Measurements from ENCODE around the gene NEURL3.

NEURL3 gene

DNA sequence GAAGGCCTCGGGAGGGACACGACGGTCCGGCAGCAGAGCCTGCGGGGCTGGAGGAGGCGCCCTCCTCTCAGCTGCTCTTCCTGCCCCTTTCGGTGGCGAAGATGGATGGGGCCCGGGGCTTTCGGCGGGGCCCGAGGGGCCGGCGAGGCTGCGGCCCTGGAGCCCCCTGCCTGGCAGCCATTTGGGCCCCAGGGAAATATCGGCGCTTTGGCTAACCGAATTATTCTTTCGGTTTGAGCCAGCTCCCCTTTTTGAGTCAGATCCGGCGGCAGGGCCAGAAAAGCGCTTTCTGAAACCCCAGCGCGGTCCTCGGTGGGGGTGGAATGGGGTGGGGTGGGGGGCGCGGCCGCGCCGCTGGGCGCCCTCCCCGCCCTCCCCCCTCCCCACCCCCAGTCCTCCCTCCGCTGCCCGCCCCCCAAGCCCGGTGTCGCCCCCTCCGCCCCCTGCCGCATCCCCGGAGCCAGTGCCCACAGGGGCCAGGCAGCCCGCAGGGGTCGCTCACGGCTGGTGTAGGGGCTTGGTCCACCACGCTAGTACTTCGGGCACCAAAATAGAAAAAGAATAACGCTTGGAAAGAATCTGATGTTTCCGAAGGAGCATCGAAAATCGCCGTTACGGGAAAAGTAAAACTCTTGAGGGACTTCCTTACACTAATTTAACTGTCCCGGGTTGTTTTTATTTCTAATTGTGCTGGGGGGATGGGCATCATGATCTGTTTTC is 22.3 kb upstream of the NEURL3 start:
- no peak for DNase-seq

DNA sequence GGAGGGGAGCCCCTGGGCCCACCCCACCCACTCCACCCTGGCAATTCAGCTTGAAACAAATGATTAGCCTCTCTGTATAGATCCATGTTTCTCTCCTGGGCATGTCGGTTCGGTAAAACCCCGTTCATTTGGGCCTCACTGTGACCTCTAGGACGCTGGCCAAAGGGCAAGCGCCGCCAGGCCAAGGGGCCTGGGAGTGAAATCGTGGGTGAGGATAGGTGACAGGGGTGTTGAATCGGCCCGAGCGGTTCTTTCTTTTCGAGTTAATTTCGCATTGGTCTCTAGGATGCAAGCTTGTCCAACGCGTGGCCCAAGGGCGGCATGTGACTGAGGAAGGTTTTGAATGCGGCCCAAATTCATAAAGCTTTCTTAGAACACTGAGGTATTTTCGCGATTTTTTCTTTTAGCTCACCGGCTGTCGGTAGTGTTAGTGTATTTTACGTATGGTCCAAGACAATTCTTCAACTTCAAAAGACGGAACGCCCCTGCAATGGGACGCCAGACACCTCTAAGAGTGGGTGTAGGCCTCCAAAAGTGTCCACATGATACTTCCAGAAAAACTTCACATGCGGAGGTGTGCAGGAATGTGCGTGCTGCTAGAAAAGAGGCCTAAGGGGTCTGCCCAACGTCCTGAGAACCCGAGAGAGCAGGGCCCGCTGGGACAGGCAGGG is 21.6 kb upstream of the NEURL3 start:
- no peak for DNase-seq

DNA sequence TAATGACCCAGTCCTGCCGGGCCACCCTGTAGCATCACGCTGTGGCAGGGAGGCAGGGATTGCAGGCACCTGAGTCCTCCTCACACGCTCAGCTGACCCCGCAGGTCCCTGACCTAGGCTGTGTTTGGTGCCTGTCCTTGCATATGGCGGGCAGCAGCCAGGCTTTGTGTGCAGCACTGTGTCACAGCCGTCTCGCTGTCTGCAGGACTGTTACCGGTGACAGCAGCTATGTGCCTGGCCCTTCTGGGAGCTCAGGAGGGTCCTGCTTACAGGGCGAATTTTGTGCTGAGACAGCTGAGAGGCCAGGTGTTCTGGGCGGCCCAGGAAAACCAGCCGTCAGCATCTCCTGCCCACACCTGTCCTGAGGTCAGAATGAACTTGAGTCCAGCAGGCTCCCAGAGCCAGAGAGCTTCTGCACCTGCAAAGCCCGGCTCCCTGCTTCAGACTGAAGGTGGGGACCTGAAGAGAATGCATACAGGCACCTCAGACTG is 21.0 kb upstream of the NEURL3 start:
- no peak for DNase-seq

DNA sequence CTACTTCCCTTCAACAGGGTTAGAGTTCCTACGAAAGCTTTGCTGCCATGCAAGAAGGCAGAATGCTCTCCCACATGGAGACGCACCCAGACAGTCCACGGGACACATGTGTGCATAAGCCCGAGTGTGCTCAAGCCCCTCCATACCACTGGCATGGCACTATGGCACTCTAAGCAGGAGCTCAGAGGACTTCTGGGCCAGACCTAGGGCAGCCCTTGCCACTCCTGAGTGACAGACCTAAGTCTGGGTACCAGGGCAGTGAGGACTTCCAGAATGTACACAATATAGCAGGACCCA is 20.0 kb upstream of the NEURL3 start:
- DNase-seq = no peak

GRCh38 chr2:96524482-96525210 is 19.5 kb upstream of the NEURL3 start:
- no peak for DNase-seq

DNA sequence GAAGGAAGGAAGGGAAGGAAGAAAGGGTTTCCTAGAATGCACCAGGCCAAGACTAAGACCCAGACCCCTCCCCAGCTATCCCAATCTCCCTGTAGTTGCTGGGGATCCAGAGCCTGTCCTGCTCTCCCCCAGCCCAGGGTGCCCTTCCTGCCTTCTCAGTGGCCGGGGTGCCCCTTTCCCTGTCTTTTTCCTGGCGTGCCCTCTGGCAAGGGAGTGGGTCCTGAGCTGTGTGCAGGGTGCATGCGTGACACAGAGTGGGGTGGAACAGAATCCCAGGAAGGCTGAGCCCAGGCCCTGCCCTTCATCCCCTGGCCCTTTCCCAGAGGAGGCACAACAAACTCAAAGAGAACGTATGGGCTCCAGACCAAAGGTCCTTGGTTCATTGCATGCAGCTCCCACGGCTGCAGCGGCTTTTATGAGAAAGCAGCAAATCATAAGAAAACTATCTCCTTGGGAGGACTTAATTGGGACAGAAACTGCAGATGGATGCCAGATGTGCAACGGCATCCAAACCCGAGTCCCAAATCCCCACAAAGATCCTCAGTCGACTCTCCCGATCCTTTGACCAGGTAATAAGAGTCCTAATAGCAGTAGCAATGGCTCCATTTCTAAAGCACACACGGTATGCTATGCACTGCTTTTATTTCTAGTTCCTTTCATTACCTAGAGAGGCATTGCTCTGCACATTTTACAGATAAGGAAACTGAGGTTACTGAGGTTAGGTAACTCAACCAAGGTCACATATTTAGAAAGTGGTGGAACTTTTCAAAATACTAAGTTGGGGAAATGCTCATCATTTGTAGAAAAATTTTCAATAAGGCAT is 18.7 kb upstream of the NEURL3 start:
- no peak for DNase-seq

- DNase-seq = no peak
Measured at GRCh38 chr2:96522304-96523203, 17.4 kb upstream of the NEURL3 start.

DNA sequence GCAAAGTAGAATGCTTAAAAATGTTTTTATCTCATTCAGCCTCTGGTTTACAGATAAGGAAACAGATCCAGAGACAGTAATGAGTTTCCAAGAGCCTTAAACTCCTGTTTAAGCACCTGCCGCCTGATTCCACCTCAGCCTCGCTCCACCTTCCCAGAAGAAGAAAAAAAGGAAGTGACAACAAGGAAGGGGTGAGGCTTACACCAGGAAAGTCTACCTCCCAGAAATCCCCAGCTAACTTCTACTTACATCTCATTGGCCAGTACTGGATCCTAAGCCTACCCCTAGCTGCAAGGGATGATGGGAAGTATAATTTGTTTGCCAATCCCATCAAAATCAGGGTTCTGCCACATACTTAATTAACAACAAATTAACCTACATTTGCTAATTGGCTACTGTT is 16.1 kb upstream of the NEURL3 start:
- DNase-seq = no peak

DNA sequence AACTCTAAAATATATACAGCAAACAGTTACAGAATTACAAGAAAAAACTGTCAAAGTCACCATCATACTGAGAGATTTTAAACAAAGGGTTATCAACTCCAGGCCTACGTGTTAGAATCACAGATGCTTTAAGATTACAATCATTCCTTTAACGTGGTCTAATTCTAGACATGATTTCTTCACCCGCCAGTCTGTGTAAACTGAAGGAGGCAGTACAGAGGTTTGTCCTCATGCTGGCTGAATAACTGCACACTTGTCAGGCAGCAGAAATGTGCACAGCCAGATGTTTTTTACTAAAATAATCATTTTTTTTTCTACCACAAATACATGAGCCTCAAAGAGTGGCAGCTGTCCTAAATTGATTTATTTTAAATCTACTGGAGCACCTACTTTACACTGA is 15.5 kb upstream of the NEURL3 start:
- no peak for DNase-seq

DNA sequence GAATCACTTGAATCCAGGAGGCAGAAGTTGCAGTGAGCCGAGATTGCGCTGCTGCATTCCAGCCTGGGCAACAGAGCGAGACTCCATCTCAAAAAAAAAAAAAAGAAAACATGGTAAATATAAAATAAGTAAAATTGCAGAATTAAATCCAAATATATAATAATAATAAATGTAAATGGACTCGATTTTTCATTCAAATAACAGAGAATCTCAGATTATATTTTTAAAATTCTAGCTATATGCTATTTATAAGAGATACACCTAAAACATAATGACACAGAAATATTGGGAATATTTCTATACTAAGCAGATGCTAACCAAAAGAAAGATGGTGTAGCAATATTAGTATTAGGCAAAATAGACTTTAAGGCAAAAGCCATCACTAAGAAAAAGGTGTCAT is 15.1 kb upstream of the NEURL3 start:
- DNase-seq = no peak

DNA sequence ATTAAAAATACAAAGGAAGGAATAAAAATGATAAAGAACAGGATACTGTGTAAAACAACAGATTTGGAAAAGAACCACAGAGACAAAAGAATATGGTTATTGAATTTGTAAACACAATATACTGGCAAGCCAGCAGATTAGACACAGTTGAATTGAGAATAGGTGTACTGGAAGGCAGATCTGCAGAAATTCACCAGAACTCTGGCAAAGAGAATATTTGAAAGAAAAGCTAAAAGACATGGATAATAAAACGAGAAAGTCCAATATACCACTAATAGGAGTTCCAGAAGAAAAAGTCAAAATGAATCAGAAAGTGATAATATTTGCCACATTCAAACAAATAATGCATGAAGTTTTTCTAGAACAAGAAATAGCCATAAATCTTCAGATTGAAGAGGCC is 11.9 kb upstream of the NEURL3 start:
- no peak for DNase-seq

DNA sequence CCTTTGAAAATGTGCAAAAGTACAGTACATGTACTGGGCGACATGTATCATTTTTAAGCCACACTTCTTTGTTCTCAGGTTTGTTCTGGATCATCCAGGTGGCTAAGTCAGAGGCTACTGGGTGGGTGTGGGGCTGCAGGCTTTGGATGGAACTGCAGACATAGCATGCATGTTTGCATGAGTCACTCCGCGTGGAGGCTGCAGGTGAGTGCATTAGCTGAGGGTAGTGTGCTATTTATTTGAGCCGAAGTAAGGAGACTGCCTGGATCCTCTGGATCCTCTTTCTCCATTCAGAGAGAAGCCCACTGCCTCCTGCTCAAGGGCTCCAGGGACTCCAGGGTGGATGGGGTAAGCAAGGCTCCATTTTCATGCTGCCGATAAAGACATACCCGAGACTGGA is 9.4 kb upstream of the NEURL3 start:
- DNase-seq = no peak

DNA sequence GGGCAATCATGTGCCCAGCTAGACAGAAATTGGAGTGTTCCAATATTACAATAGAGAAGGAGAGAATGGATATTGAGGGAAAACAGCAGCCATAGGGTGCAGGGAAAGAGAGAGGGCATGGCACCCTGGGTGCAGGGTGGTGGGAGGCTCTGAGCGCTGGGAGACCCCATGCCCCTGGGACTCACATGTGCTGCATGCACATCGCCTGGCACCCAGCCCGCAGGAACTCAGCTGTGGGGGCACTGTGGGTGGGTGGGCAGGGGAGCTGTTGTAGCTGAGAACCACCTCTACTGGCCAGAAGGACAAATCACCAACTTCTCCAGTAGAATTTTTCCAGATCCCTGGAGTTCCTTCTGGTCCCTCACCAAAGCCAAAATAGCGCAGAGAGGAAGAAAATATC is 7.2 kb upstream of the NEURL3 start:
- DNase-seq = no peak

DNA sequence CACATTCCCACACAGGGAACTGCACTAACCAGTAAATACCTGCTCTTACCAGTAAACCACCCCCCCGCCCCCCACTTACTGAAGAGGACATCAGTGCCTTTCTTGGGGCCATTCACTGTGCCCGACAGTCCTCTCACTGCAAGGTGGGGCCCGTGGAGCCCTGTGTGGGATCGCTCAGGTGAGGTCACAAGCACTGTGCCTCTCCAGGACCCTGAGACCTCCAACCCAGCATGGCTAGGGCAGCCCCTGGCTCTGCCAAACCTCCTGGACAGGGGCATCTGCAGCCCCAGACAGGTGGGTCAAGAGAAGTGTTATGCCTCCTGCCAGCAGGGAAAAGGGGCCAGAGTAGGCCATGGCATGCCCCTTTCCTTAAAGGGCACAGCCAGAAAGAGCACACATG is 6.7 kb upstream of the NEURL3 start:
- no peak for DNase-seq

DNA sequence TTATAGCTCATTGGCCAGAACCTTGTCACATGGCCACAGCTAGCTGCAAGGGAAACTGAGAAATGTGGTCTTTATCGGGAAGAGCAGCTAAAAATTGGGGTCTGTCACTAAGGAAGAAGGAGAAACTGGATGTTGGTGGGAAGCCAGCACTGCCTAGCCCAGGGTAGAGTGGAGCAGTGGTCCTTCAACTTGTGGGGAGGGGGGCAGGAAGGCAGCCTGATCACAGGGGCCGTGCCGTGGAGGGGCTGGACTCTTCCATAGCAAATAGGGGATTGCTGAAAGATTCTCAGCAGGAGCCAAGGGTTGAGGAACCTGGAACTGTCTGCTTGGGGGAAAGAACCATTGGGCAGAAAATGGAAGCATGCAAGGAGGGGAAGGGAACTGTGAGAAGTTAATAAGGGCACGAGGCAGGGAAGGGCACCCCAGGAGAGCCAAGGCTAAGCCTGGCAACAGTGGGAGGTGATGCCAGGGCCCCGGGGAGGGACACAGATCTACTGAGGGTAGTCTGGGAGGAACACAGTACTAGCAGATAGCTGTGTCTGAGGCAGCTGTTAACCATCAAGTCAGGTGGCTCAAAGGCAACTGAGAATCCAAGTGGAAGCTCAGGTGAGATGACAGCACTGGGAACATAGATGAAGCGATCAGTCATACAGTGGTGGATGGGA is 5.9 kb upstream of the NEURL3 start:
- DNase-seq = no peak

DNA sequence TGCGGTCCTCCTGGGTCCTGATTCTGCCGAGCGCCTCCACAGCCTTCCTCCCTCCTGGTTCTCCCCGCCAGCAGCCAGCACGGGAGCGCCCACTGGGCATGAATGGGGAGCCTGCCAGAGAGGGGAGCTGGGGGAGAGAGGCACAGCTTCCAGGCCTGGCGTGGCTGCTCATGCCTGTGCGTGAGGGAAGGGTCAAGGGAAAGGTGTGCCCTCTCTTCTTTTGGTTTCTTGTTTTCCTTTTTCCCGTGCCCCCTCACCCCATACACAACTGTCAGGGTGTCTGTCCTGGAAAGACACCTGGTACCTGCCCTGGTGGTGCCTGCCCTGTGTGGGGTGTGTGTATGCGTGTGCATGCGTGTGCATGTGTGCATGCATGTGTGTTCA is 4.7 kb upstream of the NEURL3 start:
- DNase-seq = no peak

DNA sequence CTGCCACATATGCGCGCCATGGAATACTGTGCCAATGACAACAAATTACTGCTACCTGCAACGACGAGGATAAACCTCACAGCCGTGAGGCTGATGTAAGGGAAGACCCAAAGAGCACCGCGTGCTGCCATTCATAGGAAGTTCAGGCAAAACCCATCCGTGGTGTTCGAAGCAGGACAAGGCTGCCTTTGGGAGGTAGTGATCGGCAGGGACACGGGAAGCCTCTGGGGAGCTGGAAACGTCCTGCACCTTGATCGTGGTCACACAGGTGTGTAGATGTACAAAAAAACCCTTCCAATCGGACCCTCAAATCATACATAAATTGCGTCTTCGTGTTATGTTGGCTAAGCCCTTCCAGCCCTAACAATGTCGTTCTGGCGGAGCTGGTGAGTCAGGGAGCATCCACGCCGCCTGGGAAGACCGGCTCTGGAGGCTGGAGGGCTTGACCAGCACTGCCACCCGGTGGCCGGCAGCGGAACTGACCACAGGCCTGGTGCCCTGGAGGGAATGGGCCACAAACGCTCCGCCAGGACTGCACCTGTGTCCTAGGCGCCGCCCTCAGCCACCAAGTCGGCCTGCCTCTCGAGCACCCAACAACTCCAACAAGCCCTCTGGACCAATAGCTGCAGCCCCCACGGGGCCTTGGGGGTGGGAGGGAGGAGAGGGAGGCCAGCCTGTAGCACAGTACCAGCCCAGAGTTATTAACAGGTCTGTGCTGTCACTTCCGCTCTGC is 4.1 kb upstream of the NEURL3 start:
- DNase-seq = peak; percentile 48 to 58

DNA sequence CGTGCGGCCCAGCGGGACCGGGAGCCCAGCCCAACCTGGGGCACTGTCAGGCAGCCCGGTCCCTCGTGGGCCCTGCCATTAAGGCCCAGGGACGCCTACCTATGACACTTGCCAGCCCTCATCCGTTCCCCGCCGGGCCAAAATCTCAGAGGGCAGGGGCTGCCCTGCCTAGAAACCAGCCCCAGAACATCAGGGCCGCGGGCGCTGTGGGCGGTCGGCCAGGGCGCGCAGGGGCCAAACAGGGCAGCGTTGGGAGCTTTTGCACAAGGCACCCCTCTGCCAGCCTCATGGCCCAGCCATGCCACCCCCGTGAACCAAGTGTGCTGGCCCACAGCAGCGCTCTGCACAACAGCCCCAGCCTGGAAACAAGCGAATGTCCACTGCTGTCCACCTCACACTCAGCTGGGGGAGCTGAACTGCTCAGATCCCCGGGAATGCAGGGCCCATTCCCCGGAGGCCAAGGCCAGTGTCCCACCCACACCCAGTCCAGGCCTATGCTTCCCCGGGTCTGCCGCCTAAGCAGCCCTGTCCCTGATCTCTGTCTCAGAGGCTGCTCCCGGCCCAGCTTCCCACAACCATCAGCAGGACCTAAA is 3.5 kb upstream of the NEURL3 start:
- DNase-seq = no peak

GRCh38 chr2:96507957-96508520 is 2.9 kb upstream of the NEURL3 start:
- peak; percentile 30 to 41 for DNase-seq

DNA sequence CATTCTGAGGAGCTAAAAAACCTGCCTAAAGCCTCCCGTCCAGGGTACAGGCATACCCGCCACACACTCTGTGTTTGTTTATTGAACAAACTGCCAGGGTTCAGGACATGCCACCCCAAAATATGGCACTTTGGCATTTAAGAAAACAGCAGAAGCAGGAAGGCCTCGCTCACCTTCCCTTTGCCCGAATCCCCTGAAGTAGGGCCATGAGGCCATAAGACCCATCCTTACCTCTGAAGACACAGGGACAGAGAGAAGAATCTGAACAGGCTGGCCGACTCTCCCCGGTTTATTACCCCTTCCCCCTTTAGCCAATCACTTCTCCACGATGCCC is 1.7 kb upstream of the NEURL3 start:
- DNase-seq = no peak

Measured in AML-193 (cell line).